Left lung (tissue), 10 donors: ENCODE data around the gene THPO. TPM values are rescaled to one million over a fixed set of nuclear protein-coding genes. Genes with fewer than 3 reads are reported as not detected.

Experiments used
- ATAC-seq: fragments of 200-7000 bp; cut with Tn5 transposase; one replicate; pipeline ENCODE4 v1.9.1; 2020; ENCODE audit warnings: moderate library complexity
- DNase-seq, 4 donors: peaks; one replicate each; pipeline ENCODE4 v3.0.0-alpha.2; 2013 to 2020
- H3K27ac ChIP-seq, 2 donors: fragments of 200-600 bp; sonication (generic) in 1 of 2; one replicate each; pipeline versions ENCODE4 v1.5.0 to v1.8.0; 2020 to 2021
- H3K27me3 ChIP-seq, 2 donors: fragments of 200-600 bp; sonication (generic) in 1 of 2; one replicate each; pipeline versions ENCODE4 v1.5.0 to v1.8.0; 2020 to 2021
- H3K36me3 ChIP-seq, 2 donors: fragments of 200-600 bp; sonication (generic) in 1 of 2; one replicate each; pipeline versions ENCODE4 v1.5.0 to v1.8.0; 2020 to 2021
- H3K4me1 ChIP-seq, 2 donors: fragments of 200-600 bp; one replicate each; pipeline ENCODE4 v1.8.0; 2021
- H3K4me3 ChIP-seq, 2 donors: fragments of 200-600 bp; sonication (generic) in 1 of 2; one replicate each; pipeline versions ENCODE4 v1.5.0 to v1.8.0; 2020 to 2021; ENCODE audit warnings: mild to moderate bottlenecking in 1 of 2
- H3K9me3 ChIP-seq, 2 donors: fragments of 200-600 bp; sonication (generic) in 1 of 2; one replicate each; pipeline versions ENCODE4 v1.5.0 to v1.8.0; 2020 to 2021
- intact Hi-C, 2 donors: fragments of 100-400 bp; cut with DNase I; formaldehyde crosslinking; loops; one replicate each; pipeline versions ENCODE4 v1.11.2 to v1.14.2; 2022
- polyA plus RNA-seq, 6 donors: library from polyadenylated mRNA; unstranded; fragments of 120-200 nt; gene quantifications; one replicate each; pipeline ENCODE4 v1.2.1, GENCODE V29; 2013; ENCODE audit not compliant: insufficient read length in 6 of 6
- total RNA-seq, 2 donors: library from RNA; stranded (reverse); fragmentation: NEBNext Ultra II Directional; extraction: Animal tissue kit (Norgen Biotek cat#: 25700); gene quantifications; one replicate each; pipeline ENCODE4 v1.2.1, GENCODE V29; 2021
- TF ChIP-seq, protein P1 (sequence below), 2 donors: fragments of 200-600 bp; sonication (generic) in 1 of 2; IDR thresholded peaks; one replicate each; pipeline versions ENCODE4 v1.5.0 to v1.8.0; 2021; ENCODE audit warnings: antibody characterized with exemption in 2 of 2
- donor health status: DM: no; HTN: yes; CAD: no.
- donor health status: DM: no; HTN: no; CAD: no.

THPO gene
- total and polyA plus RNA-seq, 8 donors = 0.23 to 2.3 (median 1.8) TPM

DNA sequence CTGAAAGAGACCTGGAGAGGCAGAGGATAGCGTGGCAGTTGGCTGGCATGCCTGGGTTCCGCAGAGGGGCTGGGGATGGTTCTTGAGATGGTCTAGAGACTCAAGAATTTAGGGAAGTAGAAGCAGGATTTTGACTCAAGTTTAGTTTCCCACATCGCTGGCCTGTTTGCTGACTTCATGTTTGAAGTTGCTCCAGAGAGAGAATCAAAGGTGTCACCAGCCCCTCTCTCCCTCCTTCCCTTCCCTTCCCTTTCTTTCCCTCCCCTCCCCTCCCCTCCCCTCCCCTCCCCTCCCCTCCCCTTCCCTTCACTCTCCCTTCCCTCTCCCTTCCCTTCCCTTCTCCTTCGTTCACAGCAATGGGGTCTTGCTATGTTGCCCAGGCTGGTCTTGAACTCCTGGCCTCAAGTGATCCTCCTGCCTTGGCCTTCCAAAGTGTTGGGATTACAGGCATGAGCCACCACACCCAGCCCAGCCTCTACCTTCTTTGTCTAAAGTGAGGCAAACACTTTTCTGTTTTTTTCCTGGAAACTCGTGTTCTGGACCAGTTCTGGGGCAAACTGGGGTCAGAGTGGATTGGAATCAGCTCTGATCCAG, 12.0 kb upstream of the THPO start:
- Histone ChIP-seq H3K4me3 (no peak overlapping the region), H3K36me3 (no peaks in the 10 kb centered on the region), H3K4me1 (no peaks in the 10 kb centered on the region), H3K27ac (no peak overlapping the region), H3K9me3 (no peaks in the 10 kb centered on the region), H3K27me3 (peaks cover 0 to 24% of the 10 kb centered on the region in 2 donors)
- TF ChIP-seq, protein P1, sequence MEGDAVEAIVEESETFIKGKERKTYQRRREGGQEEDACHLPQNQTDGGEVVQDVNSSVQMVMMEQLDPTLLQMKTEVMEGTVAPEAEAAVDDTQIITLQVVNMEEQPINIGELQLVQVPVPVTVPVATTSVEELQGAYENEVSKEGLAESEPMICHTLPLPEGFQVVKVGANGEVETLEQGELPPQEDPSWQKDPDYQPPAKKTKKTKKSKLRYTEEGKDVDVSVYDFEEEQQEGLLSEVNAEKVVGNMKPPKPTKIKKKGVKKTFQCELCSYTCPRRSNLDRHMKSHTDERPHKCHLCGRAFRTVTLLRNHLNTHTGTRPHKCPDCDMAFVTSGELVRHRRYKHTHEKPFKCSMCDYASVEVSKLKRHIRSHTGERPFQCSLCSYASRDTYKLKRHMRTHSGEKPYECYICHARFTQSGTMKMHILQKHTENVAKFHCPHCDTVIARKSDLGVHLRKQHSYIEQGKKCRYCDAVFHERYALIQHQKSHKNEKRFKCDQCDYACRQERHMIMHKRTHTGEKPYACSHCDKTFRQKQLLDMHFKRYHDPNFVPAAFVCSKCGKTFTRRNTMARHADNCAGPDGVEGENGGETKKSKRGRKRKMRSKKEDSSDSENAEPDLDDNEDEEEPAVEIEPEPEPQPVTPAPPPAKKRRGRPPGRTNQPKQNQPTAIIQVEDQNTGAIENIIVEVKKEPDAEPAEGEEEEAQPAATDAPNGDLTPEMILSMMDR (IDR thresholded peaks at IDR 0.05) = no peak
- intact Hi-C loops = no loop called here
- DNase-seq = no peak
- no peak for ATAC-seq

GRCh38 chr3:184389384-184389783, 11.4 kb upstream of the THPO start:
- peak in 1 of 4 donors; percentile 41 for DNase-seq
- TF ChIP-seq, protein P1 (IDR thresholded peaks at IDR 0.05) = no peak
- no peak overlapping the region for H3K4me3 ChIP-seq
- intact Hi-C loops = no loop called here
- H3K36me3 ChIP-seq = no peaks in the 10 kb centered on the region
- peaks cover 0 to 24% of the 10 kb centered on the region in 2 donors for H3K27me3 ChIP-seq
- no peaks in the 10 kb centered on the region for H3K9me3 ChIP-seq
- H3K4me1 ChIP-seq = no peaks in the 10 kb centered on the region
- no peak for ATAC-seq
- H3K27ac ChIP-seq = no peak overlapping the region

DNA sequence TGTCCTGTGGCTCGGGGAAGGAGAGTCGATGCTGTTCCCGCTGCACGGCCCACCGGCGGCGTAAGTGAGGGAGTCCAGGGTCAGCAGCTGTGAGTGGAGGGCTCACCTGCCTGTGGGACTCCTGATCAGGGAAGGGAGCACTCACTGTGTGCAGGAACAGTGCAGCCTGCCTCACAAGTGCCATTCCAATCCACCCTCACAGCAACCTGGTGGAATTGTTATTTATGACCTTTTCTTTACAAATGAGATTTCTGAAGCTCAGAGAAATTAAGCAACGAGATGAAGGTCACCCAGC, 10.9 kb upstream of the THPO start:
- H3K27me3 ChIP-seq = peaks cover 0 to 24% of the 10 kb centered on the region in 2 donors
- H3K4me1 ChIP-seq = no peaks in the 10 kb centered on the region
- ATAC-seq (no peak), DNase-seq (no peak)
- TF ChIP-seq, protein P1 (IDR thresholded peaks at IDR 0.05) = no peak
- H3K27ac ChIP-seq = no peak overlapping the region
- no peaks in the 10 kb centered on the region for H3K9me3 ChIP-seq
- no peaks in the 10 kb centered on the region for H3K36me3 ChIP-seq
- no peak overlapping the region for H3K4me3 ChIP-seq
- intact Hi-C loops = no loop called here

DNA sequence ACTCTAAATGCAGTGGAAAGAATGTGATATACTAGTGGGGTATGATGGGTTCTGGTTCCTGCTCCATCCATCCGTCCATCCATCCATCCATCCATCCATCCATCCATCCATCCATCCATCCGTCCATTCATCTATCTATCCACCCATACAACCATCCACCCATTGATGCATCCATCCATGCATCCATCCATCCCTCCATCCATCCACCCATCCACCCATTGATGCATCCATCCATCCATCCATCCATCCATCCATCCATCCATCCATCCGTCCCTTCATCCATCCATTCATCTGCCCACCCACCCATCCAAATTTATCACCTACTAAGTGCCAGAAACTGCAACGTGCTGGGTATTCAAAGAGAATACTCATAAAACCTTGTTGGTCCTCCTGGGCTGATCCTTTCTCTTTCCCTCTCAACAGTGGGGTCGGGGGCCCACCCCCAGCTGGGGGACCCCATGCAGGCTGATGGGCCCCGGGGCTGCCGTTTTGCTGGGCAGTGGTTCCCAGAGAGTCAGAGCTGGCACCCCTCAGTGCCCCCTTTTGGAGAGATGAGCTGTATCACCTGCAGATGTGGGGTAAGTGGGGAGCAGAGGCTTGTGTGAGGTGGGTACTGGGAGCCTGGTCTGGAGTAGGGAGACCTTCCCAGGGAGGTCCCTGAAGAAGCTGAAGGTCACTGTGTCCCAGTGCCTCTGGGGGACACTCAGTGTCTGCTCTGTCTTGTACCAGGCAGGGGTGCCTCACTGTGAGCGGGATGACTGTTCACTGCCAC, 10.3 kb upstream of the THPO start:
- intact Hi-C loops = no loop called here
- H3K27me3 ChIP-seq = peaks cover 0 to 25% of the 10 kb centered on the region in 2 donors
- H3K9me3 ChIP-seq = no peaks in the 10 kb centered on the region
- ATAC-seq = no peak
- H3K36me3 ChIP-seq = no peaks in the 10 kb centered on the region
- TF ChIP-seq, protein P1 (IDR thresholded peaks at IDR 0.05) = no peak
- H3K4me3 ChIP-seq = no peak overlapping the region
- H3K4me1 ChIP-seq = no peaks in the 10 kb centered on the region
- no peak overlapping the region for H3K27ac ChIP-seq
- DNase-seq = peak in 1 of 4 donors; percentile 51

DNA sequence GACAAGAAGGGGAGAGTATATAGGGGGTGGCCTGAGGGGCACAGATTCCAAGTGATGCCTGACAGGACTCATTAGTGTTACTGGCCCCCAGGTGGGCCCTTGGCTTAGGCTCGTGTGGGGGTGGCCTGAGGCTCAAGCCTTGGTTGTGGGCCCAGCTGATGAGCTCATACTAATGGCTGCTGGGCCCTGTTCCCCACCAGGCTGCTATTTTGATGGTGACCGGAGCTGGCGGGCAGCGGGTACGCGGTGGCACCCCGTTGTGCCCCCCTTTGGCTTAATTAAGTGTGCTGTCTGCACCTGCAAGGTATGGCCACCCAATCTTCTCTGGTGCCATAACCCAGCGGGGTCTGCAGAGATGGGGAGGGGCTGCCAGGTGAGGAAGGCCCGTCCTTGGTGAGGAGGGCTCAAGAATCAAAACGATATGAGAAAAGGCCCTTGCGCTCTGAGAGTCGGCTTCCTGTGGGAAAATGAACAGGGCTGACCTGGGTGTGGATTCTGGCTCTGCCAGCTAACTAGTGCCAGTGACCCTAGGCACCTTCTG, 9.2 kb upstream of the THPO start:
- no peaks in the 10 kb centered on the region for H3K4me1 ChIP-seq
- no peak for ATAC-seq
- H3K27me3 ChIP-seq = peaks cover 0 to 36% of the 10 kb centered on the region in 2 donors
- intact Hi-C loops = no loop called here
- no peak for DNase-seq
- no peaks in the 10 kb centered on the region for H3K9me3 ChIP-seq
- no peaks in the 10 kb centered on the region for H3K36me3 ChIP-seq
- no peak overlapping the region for H3K4me3 ChIP-seq
- TF ChIP-seq, protein P1 (IDR thresholded peaks at IDR 0.05) = no peak
- no peak overlapping the region for H3K27ac ChIP-seq
